SK-N-MC (cell line): ENCODE results near the gene CACNB2.

Experiments
- DNase-seq: peaks from one replicate; pipeline ENCODE4 v3.0.0-alpha.2; 2011; ENCODE audit warnings: low read depth, low spot score
- H3K27ac ChIP-seq: fragments of 200-600 bp; sonication (generic); 2 replicates; pipeline ENCODE4 v1.5.1; 2016; ENCODE audit warnings: mixed run types
- H3K36me3 ChIP-seq: fragments of 200-600 bp; sonication (generic); 2 replicates; pipeline ENCODE4 v1.6.1; 2017; ENCODE audit warnings: antibody characterized with exemption, low read length, mixed read lengths; ENCODE audit not compliant: insufficient read depth
- H3K4me3 ChIP-seq: fragments of 200-600 bp; sonication (generic); 2 replicates; pipeline ENCODE4 v1.5.1; 2016
- H3K9ac ChIP-seq: fragments of 200-600 bp; sonication (generic); 2 replicates; pipeline ENCODE4 v1.8.0; 2017; ENCODE audit warnings: mixed run types, mixed read lengths; ENCODE audit not compliant: insufficient read length
- H3K9me3 ChIP-seq: fragments of 200-600 bp; sonication (generic); 2 replicates; pipeline ENCODE4 v1.6.1; 2017; ENCODE audit warnings: low read depth, mild to moderate bottlenecking, antibody characterized with exemption, low read length, moderate library complexity, mixed read lengths
- EZH2 ChIP-seq: fragments of 200-600 bp; sonication (generic); IDR thresholded peaks from one replicate; pipeline ENCODE4 v1.6.1; 2017; ENCODE audit warnings: antibody characterized with exemption
- FOXP2 ChIP-seq: optimal IDR thresholded peaks from 2 replicates; pipeline ENCODE3; 2011; ENCODE audit warnings: mild to moderate bottlenecking, moderate library complexity; ENCODE audit not compliant: insufficient read depth; ENCODE audit errors: extremely low read length, control extremely low read depth
- POLR2AphosphoS5 ChIP-seq: IDR thresholded peaks from 2 replicates; pipeline ENCODE4 v1.6.1; 2012; ENCODE audit warnings: mild to moderate bottlenecking, low read depth, low read length, borderline replicate concordance

Gene CACNB2

GRCh38 chr10:18279173-18279572 is 138.9 kb downstream of the CACNB2 start:
- H3K36me3 ChIP-seq = no peaks in the 10 kb centered on the region
- H3K4me3 ChIP-seq = no peak overlapping the region
- no peaks in the 10 kb centered on the region for H3K9me3 ChIP-seq
- no peak overlapping the region for H3K9ac ChIP-seq
- no peak overlapping the region for H3K27ac ChIP-seq
- TF ChIP-seq POLR2AphosphoS5 (no peak), EZH2 (no peak)
- DNase-seq = no peak

GRCh38 chr10:18282094-18282493 is 141.9 kb downstream of the CACNB2 start:
- Histone ChIP-seq H3K9ac (no peak overlapping the region), H3K4me3 (no peak overlapping the region), H3K27ac (no peak overlapping the region), H3K9me3 (no peaks in the 10 kb centered on the region), H3K36me3 (no peaks in the 10 kb centered on the region)
- DNase-seq = no peak
- TF ChIP-seq EZH2 (no peak), FOXP2 (no peak), POLR2AphosphoS5 (no peak)

GRCh38 chr10:18290651-18291313 is 150.6 kb downstream of the CACNB2 start:
- H3K4me3 ChIP-seq = no peak overlapping the region
- DNase-seq = no peak
- TF ChIP-seq FOXP2 (no peak), EZH2 (no peak), POLR2AphosphoS5 (no peak)

GRCh38 chr10:18293536-18294510 is 153.6 kb downstream of the CACNB2 start:
- H3K9me3 ChIP-seq = no peaks in the 10 kb centered on the region
- TF ChIP-seq POLR2AphosphoS5 = no peak
- no peak for TF ChIP-seq EZH2
- TF ChIP-seq FOXP2 = no peak
- H3K4me3 ChIP-seq = no peak overlapping the region
- no peak overlapping the region for H3K9ac ChIP-seq
- no peaks in the 10 kb centered on the region for H3K36me3 ChIP-seq
- H3K27ac ChIP-seq = no peak overlapping the region
- no peak for DNase-seq

More at GRCh38 chr10:18290651-18291313, 150.6 kb downstream of the CACNB2 start:
- H3K9ac ChIP-seq = no peak overlapping the region
- H3K9me3 ChIP-seq = no peaks in the 10 kb centered on the region
- no peak overlapping the region for H3K27ac ChIP-seq
- H3K36me3 ChIP-seq = no peaks in the 10 kb centered on the region

GRCh38 chr10:18294633-18295032 is 154.4 kb downstream of the CACNB2 start:
- no peak for TF ChIP-seq EZH2
- no peak overlapping the region for H3K27ac ChIP-seq
- no peaks in the 10 kb centered on the region for H3K9me3 ChIP-seq
- DNase-seq = no peak
- no peak overlapping the region for H3K4me3 ChIP-seq
- no peaks in the 10 kb centered on the region for H3K36me3 ChIP-seq
- no peak overlapping the region for H3K9ac ChIP-seq

GRCh38 chr10:18297659-18298058 is 157.4 kb downstream of the CACNB2 start:
- no peaks in the 10 kb centered on the region for H3K9me3 ChIP-seq
- no peak for DNase-seq
- H3K4me3 ChIP-seq = no peak overlapping the region
- no peak overlapping the region for H3K27ac ChIP-seq
- TF ChIP-seq POLR2AphosphoS5 (no peak), EZH2 (no peak), FOXP2 (no peak)
- no peaks in the 10 kb centered on the region for H3K36me3 ChIP-seq
- no peak overlapping the region for H3K9ac ChIP-seq

GRCh38 chr10:18298256-18298655 is 158.0 kb downstream of the CACNB2 start:
- Histone ChIP-seq H3K4me3 (no peak overlapping the region), H3K27ac (no peak overlapping the region), H3K9me3 (no peaks in the 10 kb centered on the region), H3K36me3 (no peaks in the 10 kb centered on the region), H3K9ac (no peak overlapping the region)
- DNase-seq = no peak
- TF ChIP-seq FOXP2 (no peak), POLR2AphosphoS5 (no peak), EZH2 (no peak)

GRCh38 chr10:18303851-18304801 is 163.9 kb downstream of the CACNB2 start:
- TF ChIP-seq POLR2AphosphoS5 = no peak
- no peak for TF ChIP-seq EZH2
- no peak for TF ChIP-seq FOXP2
- DNase-seq = no peak
- Histone ChIP-seq H3K4me3 (no peak overlapping the region), H3K36me3 (no peaks in the 10 kb centered on the region), H3K27ac (no peak overlapping the region), H3K9me3 (no peaks in the 10 kb centered on the region), H3K9ac (no peak overlapping the region)
